SKM-1 treated with dmso at 0.1 percent for 144 hours (cell line): Measurements from ENCODE around the gene TAF3.
A peak's percentile ranks its signal among the peaks of the same experiment; 100 is the strongest.
"Not testable (repeated sequence)": the region's sequence is repeated elsewhere in the genome, so short reads cannot be mapped to it uniquely, and the experiment has no call there.

Experiments used
- DNase-seq: peaks from one replicate; lab custom pipeline; 2025; ENCODE audit not compliant: unreplicated experiment; lab: John Stamatoyannopoulos, UW

TAF3 gene

GRCh38 chr10:7818295-7819120 lies at the start of gene TAF3:
TAF3 (plus strand) TSS chr10:7818505; CDS start chr10:7818710, 205 bp downstream.
- peak; percentile 53 for DNase-seq

GRCh38 chr10:7773845-7774801 lies 44.2 kb upstream of the TAF3 start:
- no peak for DNase-seq

- no peak for DNase-seq
Measured at GRCh38 chr10:7776777-7777176, 41.5 kb upstream of the TAF3 start.

GRCh38 chr10:7782194-7782593 lies 36.1 kb upstream of the TAF3 start:
- DNase-seq = not testable (repeated sequence)

- no peak for DNase-seq
Measured at GRCh38 chr10:7786430-7786829, 31.9 kb upstream of the TAF3 start.

- DNase-seq = no peak
Measured at GRCh38 chr10:7787150-7787856, 31.0 kb upstream of the TAF3 start.

GRCh38 chr10:7787857-7788638 lies 30.3 kb upstream of the TAF3 start, which contains the start of the genes ATP5F1C and KIN:
ATP5F1C (plus strand) TSS chr10:7788177; CDS start chr10:7788208, 31 bp downstream.
KIN (minus strand) TSS chr10:7787993; CDS start chr10:7787933, 60 bp downstream.
- DNase-seq = peak; percentile 81

- no peak for DNase-seq
Measured at GRCh38 chr10:7788639-7789286, 29.5 kb upstream of the TAF3 start.

- DNase-seq = no peak
Measured at GRCh38 chr10:7789390-7789789, 28.9 kb upstream of the TAF3 start.

GRCh38 chr10:7792541-7792940 lies 25.8 kb upstream of the TAF3 start:
- DNase-seq = no peak

GRCh38 chr10:7794251-7795026 lies 23.9 kb upstream of the TAF3 start:
- no peak for DNase-seq

GRCh38 chr10:7795605-7796004 lies 22.7 kb upstream of the TAF3 start:
- DNase-seq = no peak

- no peak for DNase-seq
Measured at GRCh38 chr10:7797582-7797981, 20.7 kb upstream of the TAF3 start.

GRCh38 chr10:7802606-7803005 lies 15.7 kb upstream of the TAF3 start:
- DNase-seq = no peak

GRCh38 chr10:7804216-7804615 lies 14.1 kb upstream of the TAF3 start:
- no peak for DNase-seq

GRCh38 chr10:7804741-7805140 lies 13.6 kb upstream of the TAF3 start:
- DNase-seq = no peak

GRCh38 chr10:7808686-7809267 lies 9.5 kb upstream of the TAF3 start:
- DNase-seq = no peak

GRCh38 chr10:7810443-7810842 lies 7.9 kb upstream of the TAF3 start:
- DNase-seq = no peak

- DNase-seq = no peak
Measured at GRCh38 chr10:7811000-7811399, 7.3 kb upstream of the TAF3 start.
